AG09319 (cell line): ENCODE data around the gene TAT.

ENCODE experiments used
- DNase-seq: peaks from one replicate; pipeline ENCODE4 v3.0.0-alpha.2; 2010; ENCODE audit warnings: low read depth; ENCODE audit errors: extremely low read depth
- CTCF ChIP-seq: IDR thresholded peaks from 2 replicates; pipeline ENCODE4 v1.5.1; 2011; ENCODE audit warnings: low read depth, mild to moderate bottlenecking, inconsistent platforms, low read length, moderate library complexity

The TAT gene

GRCh38 chr16:71528863-71529262 lies 48.0 kb downstream of the TAT start:
- TF ChIP-seq CTCF: no peak

DNA sequence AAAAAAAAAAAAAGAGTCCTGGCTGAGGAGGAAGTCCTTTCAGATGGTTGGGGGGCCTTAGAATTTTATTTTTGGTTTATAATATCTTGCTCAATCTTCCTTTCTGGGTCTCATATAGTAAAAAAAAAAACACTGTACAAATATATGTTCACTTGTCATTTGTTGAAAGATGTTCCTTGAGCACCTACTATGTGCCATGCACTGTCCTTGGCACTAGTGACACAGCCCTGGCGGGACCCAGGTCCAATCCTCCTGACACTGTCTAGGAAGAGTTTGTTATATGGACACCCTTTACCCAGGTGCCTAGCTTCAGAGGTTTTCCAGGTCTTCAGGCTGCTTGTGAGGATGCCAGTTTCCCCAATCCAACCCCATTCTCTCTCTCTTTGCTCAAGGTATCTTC lies 48.6 kb downstream of the TAT start:
- no peak for TF ChIP-seq CTCF
- no peak for DNase-seq

More at GRCh38 chr16:71528863-71529262, 48.0 kb downstream of the TAT start:
- DNase-seq: no peak

- DNase-seq: peak; percentile 15
- no peak for TF ChIP-seq CTCF
These were observed 50.7 kb downstream of the TAT start, which contains the start of gene CHST4 for GRCh38 chr16:71526111-71526631. CHST4 (plus strand) TSS chr16:71526426; CDS start chr16:71536678, 10,252 bp downstream.

- DNase-seq: no peak
These were observed 52.0 kb downstream of the TAT start for GRCh38 chr16:71524566-71525553.

DNA sequence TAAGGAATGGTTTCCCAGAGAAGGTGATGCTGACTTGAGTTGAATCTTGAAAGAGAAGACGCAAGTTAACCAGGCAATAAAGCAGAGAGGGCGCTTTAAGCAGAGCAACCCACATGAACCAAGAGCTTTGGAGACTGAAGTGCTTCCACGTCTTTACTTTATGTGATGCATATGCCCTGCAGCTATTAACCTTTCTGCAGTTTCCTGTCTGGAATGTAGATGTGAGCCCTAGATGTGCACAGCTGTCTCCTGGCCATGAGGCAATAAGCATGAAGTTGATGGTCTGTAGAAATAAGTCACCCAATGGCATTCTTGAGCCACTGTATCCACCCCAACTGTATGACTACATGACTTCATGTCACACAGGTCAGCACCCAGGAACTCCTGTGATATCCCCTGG lies 56.3 kb downstream of the TAT start:
- no peak for DNase-seq
- TF ChIP-seq CTCF: no peak

More at GRCh38 chr16:71524566-71525553, 52.0 kb downstream of the TAT start:
- TF ChIP-seq CTCF: no peak
